ENCODE data around the gene PRDX4.

DNA sequence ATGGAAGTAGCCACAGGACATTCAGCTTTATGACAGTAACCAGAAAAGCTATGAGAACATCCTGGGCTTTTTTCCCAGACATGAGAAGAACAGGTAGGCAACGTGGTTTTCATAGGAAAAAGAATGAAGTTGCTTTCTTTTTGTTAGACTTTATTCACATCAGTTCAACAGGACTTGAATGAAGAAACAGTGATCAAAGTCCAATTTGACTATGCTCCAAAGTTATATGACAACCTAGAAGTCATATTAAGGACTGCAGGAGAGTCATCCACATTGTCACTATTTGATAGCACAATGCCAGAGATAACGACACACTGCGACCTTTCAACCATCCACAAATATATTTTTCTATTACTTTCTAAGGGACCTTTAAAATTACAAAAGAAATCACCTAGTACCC is 39.2 kb upstream of the PRDX4 start:
- TF ChIP-seq, protein P1, sequence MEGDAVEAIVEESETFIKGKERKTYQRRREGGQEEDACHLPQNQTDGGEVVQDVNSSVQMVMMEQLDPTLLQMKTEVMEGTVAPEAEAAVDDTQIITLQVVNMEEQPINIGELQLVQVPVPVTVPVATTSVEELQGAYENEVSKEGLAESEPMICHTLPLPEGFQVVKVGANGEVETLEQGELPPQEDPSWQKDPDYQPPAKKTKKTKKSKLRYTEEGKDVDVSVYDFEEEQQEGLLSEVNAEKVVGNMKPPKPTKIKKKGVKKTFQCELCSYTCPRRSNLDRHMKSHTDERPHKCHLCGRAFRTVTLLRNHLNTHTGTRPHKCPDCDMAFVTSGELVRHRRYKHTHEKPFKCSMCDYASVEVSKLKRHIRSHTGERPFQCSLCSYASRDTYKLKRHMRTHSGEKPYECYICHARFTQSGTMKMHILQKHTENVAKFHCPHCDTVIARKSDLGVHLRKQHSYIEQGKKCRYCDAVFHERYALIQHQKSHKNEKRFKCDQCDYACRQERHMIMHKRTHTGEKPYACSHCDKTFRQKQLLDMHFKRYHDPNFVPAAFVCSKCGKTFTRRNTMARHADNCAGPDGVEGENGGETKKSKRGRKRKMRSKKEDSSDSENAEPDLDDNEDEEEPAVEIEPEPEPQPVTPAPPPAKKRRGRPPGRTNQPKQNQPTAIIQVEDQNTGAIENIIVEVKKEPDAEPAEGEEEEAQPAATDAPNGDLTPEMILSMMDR (conservative IDR thresholded peaks at IDR 0.05; ENCODE audit: low read length) = no peak
- TF ChIP-seq EZH2phosphoT487 (IDR thresholded peaks at IDR 0.05; ENCODE audit: borderline replicate concordance, low read depth, low read length) = no peak
